GM12874 (cell line): ENCODE results near the gene PTPRG.
A peak's percentile ranks its signal among the peaks of the same experiment; 100 is the strongest.

ENCODE experiments used
- TF ChIP-seq, protein P1 (sequence below): IDR thresholded peaks from 2 replicates; pipeline ENCODE4 v1.5.1; 2011; ENCODE audit warnings: low read depth, mild to moderate bottlenecking, control low read depth, low read length, moderate library complexity; ENCODE audit not compliant: insufficient read depth

The PTPRG gene

GRCh38 chr3:62051506-62051905 is 490.1 kb downstream of the PTPRG start:
- TF ChIP-seq, protein P1, sequence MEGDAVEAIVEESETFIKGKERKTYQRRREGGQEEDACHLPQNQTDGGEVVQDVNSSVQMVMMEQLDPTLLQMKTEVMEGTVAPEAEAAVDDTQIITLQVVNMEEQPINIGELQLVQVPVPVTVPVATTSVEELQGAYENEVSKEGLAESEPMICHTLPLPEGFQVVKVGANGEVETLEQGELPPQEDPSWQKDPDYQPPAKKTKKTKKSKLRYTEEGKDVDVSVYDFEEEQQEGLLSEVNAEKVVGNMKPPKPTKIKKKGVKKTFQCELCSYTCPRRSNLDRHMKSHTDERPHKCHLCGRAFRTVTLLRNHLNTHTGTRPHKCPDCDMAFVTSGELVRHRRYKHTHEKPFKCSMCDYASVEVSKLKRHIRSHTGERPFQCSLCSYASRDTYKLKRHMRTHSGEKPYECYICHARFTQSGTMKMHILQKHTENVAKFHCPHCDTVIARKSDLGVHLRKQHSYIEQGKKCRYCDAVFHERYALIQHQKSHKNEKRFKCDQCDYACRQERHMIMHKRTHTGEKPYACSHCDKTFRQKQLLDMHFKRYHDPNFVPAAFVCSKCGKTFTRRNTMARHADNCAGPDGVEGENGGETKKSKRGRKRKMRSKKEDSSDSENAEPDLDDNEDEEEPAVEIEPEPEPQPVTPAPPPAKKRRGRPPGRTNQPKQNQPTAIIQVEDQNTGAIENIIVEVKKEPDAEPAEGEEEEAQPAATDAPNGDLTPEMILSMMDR, result peak; percentile 13; the same call in 1 of the 2 replicates

GRCh38 chr3:62052331-62052730 is 491.0 kb downstream of the PTPRG start:
- TF ChIP-seq, protein P1, result no peak

GRCh38 chr3:62056658-62057057 is 495.3 kb downstream of the PTPRG start:
- TF ChIP-seq, protein P1, result no peak

DNA sequence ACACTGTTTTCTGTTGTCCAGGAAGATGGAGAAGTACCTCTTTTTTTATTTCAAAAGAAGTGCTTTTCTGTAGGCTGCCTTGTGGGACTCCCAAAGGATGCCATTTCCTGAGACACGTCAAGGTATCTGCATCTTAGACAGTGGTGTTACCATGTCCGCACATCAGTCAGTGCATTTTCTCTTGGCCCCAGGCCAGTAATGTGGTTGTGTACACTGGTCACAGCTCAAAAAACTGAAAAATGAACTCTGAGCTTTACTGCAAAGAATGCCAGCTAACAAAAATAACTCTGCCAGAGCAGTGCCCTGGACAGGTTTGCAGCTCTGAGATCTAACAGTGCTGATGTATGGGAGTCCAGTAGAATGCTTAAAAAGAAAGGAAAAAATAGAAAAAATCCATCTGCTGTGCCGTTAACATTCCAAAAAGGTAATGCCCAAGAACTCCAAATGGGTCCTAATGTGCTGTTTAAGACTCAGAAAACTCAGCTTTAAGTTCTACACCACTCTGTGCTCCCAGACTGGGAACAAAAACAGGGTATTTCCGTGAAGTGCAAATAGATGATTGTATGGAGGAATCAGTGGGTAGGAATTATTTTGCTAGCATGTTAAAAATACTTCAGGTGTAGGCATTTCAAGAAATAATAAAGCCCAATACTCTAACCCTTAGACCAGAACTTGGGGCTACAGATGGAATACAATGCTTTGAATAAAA is 496.1 kb downstream of the PTPRG start:
- TF ChIP-seq, protein P1, result no peak

GRCh38 chr3:62065985-62066693 is 504.8 kb downstream of the PTPRG start:
- TF ChIP-seq, protein P1, result no peak

DNA sequence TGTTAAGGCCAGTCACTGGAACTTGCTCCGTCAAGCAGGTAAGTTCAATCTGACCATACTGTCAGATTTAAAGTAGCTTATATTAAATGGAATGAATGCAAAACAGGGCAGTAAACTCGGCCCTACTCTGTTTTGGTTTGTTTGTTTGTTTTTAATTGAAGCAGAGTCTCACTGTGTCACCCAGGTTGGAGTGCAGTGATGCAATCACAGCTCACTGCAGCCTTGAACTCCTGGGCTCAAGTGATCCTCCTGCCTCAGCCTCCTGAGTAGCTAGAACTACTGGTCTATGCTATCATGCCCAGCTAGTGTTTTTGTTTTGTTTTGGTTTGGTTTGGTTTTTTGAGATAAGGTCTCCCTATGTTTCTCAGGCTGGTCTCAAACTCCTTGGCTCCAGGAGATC is 507.0 kb downstream of the PTPRG start:
- TF ChIP-seq, protein P1, result no peak

GRCh38 chr3:62070891-62071290 is 509.5 kb downstream of the PTPRG start:
- TF ChIP-seq, protein P1, result no peak
